ENCODE data around the gene PNPLA5. TPM values are rescaled to one million over a fixed set of nuclear protein-coding genes. Genes with fewer than 3 reads are reported as not detected.

Gene PNPLA5
- total and polyA plus RNA-seq, 9 of the 15 experiments (the other 6 are each of a cell fraction or from before 2014, with no cell fraction given) = not detected

DNA sequence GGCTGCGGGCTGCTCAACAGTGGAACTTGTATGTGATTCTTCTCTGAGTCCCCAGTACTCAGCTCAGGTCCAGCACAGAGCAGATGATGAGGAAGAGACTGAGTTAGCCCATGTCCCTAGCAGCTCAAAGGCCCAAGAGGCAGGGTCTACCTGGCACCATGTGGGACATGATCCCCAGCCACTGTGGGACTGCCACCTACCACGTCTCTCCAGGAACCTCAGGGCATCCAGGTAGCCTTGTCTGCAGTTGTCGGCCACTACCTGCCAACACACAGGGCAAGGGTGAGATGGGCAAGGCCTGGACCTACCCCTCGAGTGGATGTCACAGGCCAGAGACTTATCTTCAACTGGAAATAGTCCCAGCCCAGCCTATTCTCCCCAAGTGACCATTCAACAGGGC lies 4.4 kb downstream of the PNPLA5 start:
- Histone ChIP-seq H3K4me2 (ENCODE audit: insufficient read depth, low read length) (no peak overlapping the region), H3K9ac (ENCODE audit: insufficient read depth in 1 of 2, low read depth in 2 of 2, low read length in 2 of 2) (no peak overlapping the region), H4K20me1 (replicated peaks; ENCODE audit: control insufficient read depth, insufficient read depth, low read length) (peaks cover 6% of the 10 kb centered on the region; the same call in 1 of the 2 replicates), H3K27me3 (ENCODE audit: control insufficient read depth in 2 of 2, insufficient read depth in 2 of 2, low read length in 2 of 2) (peaks cover 0 to 4% of the 10 kb centered on the region in 2 experiments; a peak in 1 of 5 replicates), H2AFZ (ENCODE audit: low read depth, low read length) (no peak overlapping the region), H3K4me3 (no peak overlapping the region), H3K36me3 (ENCODE audit: control insufficient read depth, insufficient read depth, low read length) (no peaks in the 10 kb centered on the region), H3K9me3 (replicated peaks; ENCODE audit: control insufficient read depth, insufficient read depth, low read depth, low read length) (no peaks in the 10 kb centered on the region), H3K27ac (ENCODE audit: extremely low read depth, low read depth, low read length) (no peak overlapping the region), H3K4me1 (replicated peaks in 1 of 2; ENCODE audit: control insufficient read depth in 2 of 2, insufficient read depth in 2 of 2, low read length in 2 of 2) (peaks cover 0 to 15% of the 10 kb centered on the region in 2 experiments; a peak in 2 of 5 replicates), H3K9me1 (ENCODE audit: control insufficient read depth, insufficient read depth, low read length) (no peaks in the 10 kb centered on the region), H3K79me2 (ENCODE audit: control insufficient read depth, insufficient read depth, low read length) (no peaks in the 10 kb centered on the region)
- in situ Hi-C loops (cut with MboI) (no loop called here), intact Hi-C loops (cut with micrococcal nuclease) (loop anchor here (10.0 kb wide), 1 partner anchor 737 kb away; no protein-coding TSS in a partner anchor)
- no peak for FAIRE-seq
- ATAC-seq = no peak
- 0% methylated on average over 3 of the region's 4 CpGs for WGBS (ENCODE audit: insufficient coverage, low coverage, missing lambda C conversion rate)
- ChIA-PET CTCF (ENCODE audit: low intra/inter-chr PET ratio) (no interaction called here), POLR2A (no interaction called here)
- TF ChIP-seq KLF1 (tag; IDR thresholded peaks at IDR 0.05) = no peak
- TF ChIP-seq U2AF2 (optimal IDR thresholded peaks at IDR 0.05; ENCODE audit: low read depth, low read length) = no peak
- no peak for TF ChIP-seq ZNF232 (CRISPR knock-in tag; IDR thresholded peaks at IDR 0.05)
- TF ChIP-seq TAF15 (IDR thresholded peaks at IDR 0.05; ENCODE audit: low read depth, low read length) = no peak
- TF ChIP-seq, protein P1, sequence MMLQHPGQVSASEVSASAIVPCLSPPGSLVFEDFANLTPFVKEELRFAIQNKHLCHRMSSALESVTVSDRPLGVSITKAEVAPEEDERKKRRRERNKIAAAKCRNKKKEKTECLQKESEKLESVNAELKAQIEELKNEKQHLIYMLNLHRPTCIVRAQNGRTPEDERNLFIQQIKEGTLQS (IDR thresholded peaks at IDR 0.05) = no peak
- TF ChIP-seq, protein P1 (CRISPR knock-in tag; conservative IDR thresholded peaks at IDR 0.05) = no peak
- TF ChIP-seq PHF8 (IDR thresholded peaks at IDR 0.05; ENCODE audit: borderline replicate concordance, low read length) = no peak
- TF ChIP-seq HLTF (IDR thresholded peaks at IDR 0.05) = no peak
- no peak for TF ChIP-seq MECOM (CRISPR knock-in tag; IDR thresholded peaks at IDR 0.05)
- no peak for TF ChIP-seq TBP (optimal IDR thresholded peaks at IDR 0.05; ENCODE audit: low read depth, low read length)
- TF ChIP-seq RBM17 (IDR thresholded peaks at IDR 0.05; ENCODE audit: borderline replicate concordance, low read depth, low read length) = no peak
- no peak for TF ChIP-seq FOSL1 (tag; conservative IDR thresholded peaks at IDR 0.05)
- no peak for TF ChIP-seq NFIC (IDR thresholded peaks at IDR 0.05)
- no peak for TF ChIP-seq DIDO1 (tag; IDR thresholded peaks at IDR 0.05; ENCODE audit: low read depth)
- TF ChIP-seq HEY1 (CRISPR knock-in tag; IDR thresholded peaks at IDR 0.05; ENCODE audit: borderline replicate concordance) = no peak
- TF ChIP-seq GTF3C2 (IDR thresholded peaks at IDR 0.05; ENCODE audit: borderline replicate concordance, extremely low read depth, insufficient read length) = no peak
- TF ChIP-seq ZNF324 (CRISPR knock-in tag; IDR thresholded peaks at IDR 0.05) = no peak
- TF ChIP-seq, protein P2, sequence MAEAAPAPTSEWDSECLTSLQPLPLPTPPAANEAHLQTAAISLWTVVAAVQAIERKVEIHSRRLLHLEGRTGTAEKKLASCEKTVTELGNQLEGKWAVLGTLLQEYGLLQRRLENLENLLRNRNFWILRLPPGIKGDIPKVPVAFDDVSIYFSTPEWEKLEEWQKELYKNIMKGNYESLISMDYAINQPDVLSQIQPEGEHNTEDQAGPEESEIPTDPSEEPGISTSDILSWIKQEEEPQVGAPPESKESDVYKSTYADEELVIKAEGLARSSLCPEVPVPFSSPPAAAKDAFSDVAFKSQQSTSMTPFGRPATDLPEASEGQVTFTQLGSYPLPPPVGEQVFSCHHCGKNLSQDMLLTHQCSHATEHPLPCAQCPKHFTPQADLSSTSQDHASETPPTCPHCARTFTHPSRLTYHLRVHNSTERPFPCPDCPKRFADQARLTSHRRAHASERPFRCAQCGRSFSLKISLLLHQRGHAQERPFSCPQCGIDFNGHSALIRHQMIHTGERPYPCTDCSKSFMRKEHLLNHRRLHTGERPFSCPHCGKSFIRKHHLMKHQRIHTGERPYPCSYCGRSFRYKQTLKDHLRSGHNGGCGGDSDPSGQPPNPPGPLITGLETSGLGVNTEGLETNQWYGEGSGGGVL (CRISPR knock-in tag; IDR thresholded peaks at IDR 0.05) = no peak
- DNase-seq (ENCODE audit: extremely low read depth in 1 of 4, low spot score in 3 of 4) = no peak
- no TSS peak for BruUV-seq (replicated peaks)
